IPS DF 6.9 (cell line): ENCODE results near the gene EMILIN2.

Experiments used
- DNase-seq: peaks from one replicate; pipeline ENCODE4 v3.0.0-alpha.2; 2013; ENCODE audit warnings: low read depth, low spot score
- H3K27ac ChIP-seq: one replicate; pipeline ENCODE4 v1.5.1; 2013; ENCODE audit warnings: low read length, control low read depth
- H3K27me3 ChIP-seq: 2 replicates; pipeline ENCODE4 v1.6.1; 2013; ENCODE audit warnings: mild to moderate bottlenecking, low read length; ENCODE audit not compliant: control insufficient read depth, insufficient read depth
- H3K36me3 ChIP-seq: 2 replicates; pipeline ENCODE4 v1.6.1; 2013; ENCODE audit warnings: low read length; ENCODE audit not compliant: control insufficient read depth, insufficient read depth
- H3K4me1 ChIP-seq: 2 replicates; pipeline ENCODE4 v1.6.1; 2013; ENCODE audit warnings: low read length; ENCODE audit not compliant: control insufficient read depth, insufficient read depth
- H3K4me3 ChIP-seq: 2 replicates; pipeline ENCODE4 v1.5.1; 2013; ENCODE audit warnings: mild to moderate bottlenecking, low read length
- H3K9me3 ChIP-seq: 2 replicates; pipeline ENCODE4 v1.6.1; 2013; ENCODE audit warnings: low read length, inconsistent platforms; ENCODE audit not compliant: control insufficient read depth, insufficient read depth
- WGBS: extraction: QIAGEN DNeasy Blood & Tissue Kit; methylation state at CpG from one replicate; pipeline ENCODE4 v1.1.7; 2013; ENCODE audit warnings: mixed read lengths, missing lambda C conversion rate; ENCODE audit not compliant: insufficient read length, insufficient coverage; 5-methylcytosine and 5-hydroxymethylcytosine counted together

EMILIN2 gene

GRCh38 chr18:2908946-2909335 is 62.1 kb downstream of the EMILIN2 start:
- H3K4me3 ChIP-seq = no peak overlapping the region
- H3K27me3 ChIP-seq = no peaks in the 10 kb centered on the region
- DNase-seq = no peak
- H3K27ac ChIP-seq = no peak overlapping the region
- no CpG with 5 or more reads among the region's 2 CpGs for WGBS
- H3K36me3 ChIP-seq = peaks cover 16% of the 10 kb centered on the region
- H3K4me1 ChIP-seq = no peaks in the 10 kb centered on the region
- H3K9me3 ChIP-seq = no peaks in the 10 kb centered on the region

GRCh38 chr18:2909431-2910140 is 62.8 kb downstream of the EMILIN2 start:
- Histone ChIP-seq H3K4me1 (no peaks in the 10 kb centered on the region), H3K4me3 (no peak overlapping the region), H3K27ac (no peak overlapping the region), H3K9me3 (no peaks in the 10 kb centered on the region), H3K36me3 (peaks cover 16% of the 10 kb centered on the region), H3K27me3 (no peaks in the 10 kb centered on the region)
- no peak for DNase-seq
- no CpG with 5 or more reads among the region's 22 CpGs for WGBS

- Histone ChIP-seq H3K4me1 (no peaks in the 10 kb centered on the region), H3K9me3 (no peaks in the 10 kb centered on the region), H3K4me3 (no peak overlapping the region), H3K27ac (no peak overlapping the region), H3K36me3 (peaks cover 16% of the 10 kb centered on the region), H3K27me3 (no peaks in the 10 kb centered on the region)
- WGBS = no CpG with 5 or more reads among the region's 10 CpGs
- no peak for DNase-seq
Measured at GRCh38 chr18:2910261-2910660, 63.5 kb downstream of the EMILIN2 start.

- peaks cover 16% of the 10 kb centered on the region for H3K36me3 ChIP-seq
Measured at GRCh38 chr18:2910751-2911425, 64.1 kb downstream of the EMILIN2 start.

GRCh38 chr18:2911533-2911932 is 64.7 kb downstream of the EMILIN2 start:
- no peaks in the 10 kb centered on the region for H3K9me3 ChIP-seq
- WGBS = no CpG with 5 or more reads among the region's 4 CpGs
- H3K4me3 ChIP-seq = no peak overlapping the region

More at GRCh38 chr18:2910751-2911425, 64.1 kb downstream of the EMILIN2 start:
- no peak for DNase-seq
- Histone ChIP-seq H3K4me3 (no peak overlapping the region), H3K9me3 (no peaks in the 10 kb centered on the region), H3K27ac (no peak overlapping the region), H3K4me1 (no peaks in the 10 kb centered on the region; the same call in 1 of the 2 replicates), H3K27me3 (no peaks in the 10 kb centered on the region)
- no CpG with 5 or more reads among the region's 13 CpGs for WGBS

GRCh38 chr18:2912357-2913299 is 65.8 kb downstream of the EMILIN2 start:
- Histone ChIP-seq H3K27ac (no peak overlapping the region), H3K4me3 (no peak overlapping the region), H3K36me3 (peaks cover 16% of the 10 kb centered on the region), H3K9me3 (no peaks in the 10 kb centered on the region), H3K27me3 (no peaks in the 10 kb centered on the region), H3K4me1 (no peaks in the 10 kb centered on the region; the same call in 1 of the 2 replicates)
- DNase-seq = no peak
- no CpG with 5 or more reads among the region's 29 CpGs for WGBS

More at GRCh38 chr18:2911533-2911932, 64.7 kb downstream of the EMILIN2 start:
- no peak overlapping the region for H3K27ac ChIP-seq
- peaks cover 16% of the 10 kb centered on the region for H3K36me3 ChIP-seq
- H3K4me1 ChIP-seq = no peaks in the 10 kb centered on the region; the same call in 1 of the 2 replicates
- no peaks in the 10 kb centered on the region for H3K27me3 ChIP-seq
- DNase-seq = no peak

GRCh38 chr18:2913398-2914005 is 66.7 kb downstream of the EMILIN2 start:
- H3K27me3 ChIP-seq = no peaks in the 10 kb centered on the region
- DNase-seq = no peak
- no peak overlapping the region for H3K27ac ChIP-seq
- no peaks in the 10 kb centered on the region for H3K9me3 ChIP-seq
- H3K36me3 ChIP-seq = peaks cover 16% of the 10 kb centered on the region
- H3K4me3 ChIP-seq = no peak overlapping the region
- no CpG with 5 or more reads among the region's 17 CpGs for WGBS
- H3K4me1 ChIP-seq = no peaks in the 10 kb centered on the region; the same call in 1 of the 2 replicates

GRCh38 chr18:2914185-2914880 is 67.5 kb downstream of the EMILIN2 start:
- WGBS = no CpG with 5 or more reads among the region's 17 CpGs
- H3K4me1 ChIP-seq = no peaks in the 10 kb centered on the region; the same call in 1 of the 2 replicates
- H3K27me3 ChIP-seq = no peaks in the 10 kb centered on the region
- H3K36me3 ChIP-seq = peaks cover 14% of the 10 kb centered on the region
- DNase-seq = no peak
- H3K9me3 ChIP-seq = no peaks in the 10 kb centered on the region
- H3K27ac ChIP-seq = no peak overlapping the region
- no peak overlapping the region for H3K4me3 ChIP-seq

- DNase-seq = no peak
- no peaks in the 10 kb centered on the region for H3K9me3 ChIP-seq
- no peak overlapping the region for H3K27ac ChIP-seq
- no peaks in the 10 kb centered on the region; the same call in 1 of the 2 replicates for H3K4me1 ChIP-seq
- WGBS = no CpG with 5 or more reads among the region's 11 CpGs
- H3K4me3 ChIP-seq = no peak overlapping the region
- peaks cover 11% of the 10 kb centered on the region for H3K36me3 ChIP-seq
- H3K27me3 ChIP-seq = no peaks in the 10 kb centered on the region
Measured at GRCh38 chr18:2914881-2915240, 68.1 kb downstream of the EMILIN2 start.
